ENCODE measurements around the gene EPSTI1.
"Not testable (repeated sequence)": the region's sequence is repeated elsewhere in the genome, so short reads cannot be mapped to it uniquely, and the experiment has no call there.

Gene EPSTI1, protein sequence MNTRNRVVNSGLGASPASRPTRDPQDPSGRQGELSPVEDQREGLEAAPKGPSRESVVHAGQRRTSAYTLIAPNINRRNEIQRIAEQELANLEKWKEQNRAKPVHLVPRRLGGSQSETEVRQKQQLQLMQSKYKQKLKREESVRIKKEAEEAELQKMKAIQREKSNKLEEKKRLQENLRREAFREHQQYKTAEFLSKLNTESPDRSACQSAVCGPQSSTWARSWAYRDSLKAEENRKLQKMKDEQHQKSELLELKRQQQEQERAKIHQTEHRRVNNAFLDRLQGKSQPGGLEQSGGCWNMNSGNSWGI

DNA sequence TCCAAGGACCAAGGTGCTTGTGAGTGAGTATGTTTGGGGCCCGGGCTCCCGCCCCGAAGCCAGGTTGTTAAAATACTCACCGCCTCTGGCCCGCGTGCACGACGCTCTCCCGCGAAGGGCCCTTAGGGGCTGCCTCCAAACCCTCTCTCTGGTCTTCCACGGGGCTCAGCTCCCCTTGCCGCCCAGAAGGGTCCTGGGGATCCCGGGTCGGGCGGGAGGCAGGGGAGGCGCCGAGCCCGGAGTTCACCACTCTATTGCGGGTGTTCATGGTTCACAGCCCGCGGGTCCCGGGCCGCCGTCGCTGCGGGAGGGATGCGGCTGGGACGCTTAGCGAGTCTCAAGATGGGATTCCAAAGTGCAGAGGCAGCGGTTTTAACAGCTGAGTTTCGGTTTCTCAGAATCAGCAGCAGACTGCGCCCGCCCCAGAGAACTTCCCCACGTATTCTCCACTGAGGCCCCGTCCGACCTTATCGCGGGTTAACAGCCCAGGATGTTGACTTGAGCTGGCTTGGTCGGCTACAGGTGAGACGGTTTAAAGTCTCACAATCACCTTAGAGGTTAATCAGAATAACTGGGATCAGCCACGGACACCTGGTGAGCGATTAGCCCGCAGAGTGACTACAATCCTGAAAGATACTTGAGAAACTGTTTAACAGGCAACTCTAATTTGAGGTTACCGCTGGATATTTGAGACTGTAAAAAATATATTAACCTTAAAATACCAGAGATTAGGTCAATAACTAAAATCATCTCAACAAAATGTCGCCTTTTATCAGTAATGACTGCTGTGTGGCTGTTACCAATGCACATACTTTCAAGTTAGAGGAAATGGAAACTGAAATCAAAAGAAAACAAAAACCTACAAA lies at the start of gene EPSTI1:
Gene EPSTI1 (minus strand): TSS at position 344 of the 866 bp plus-strand sequence. CDS start 76 bp downstream, at position 268.
- Histone ChIP-seq H3K9me3 (ENCODE audit: control insufficient read depth, insufficient read depth, low read depth, low read length) (no peaks in the 10 kb centered on the region), H3K27me3 (ENCODE audit: control insufficient read depth, insufficient read depth, low read length) (peaks cover 24% of the 10 kb centered on the region), H3K27ac (ENCODE audit: low read depth, low read length) (no peak within 1 kb of the TSS), H3K4me1 (ENCODE audit: control insufficient read depth, insufficient read depth, low read length) (peaks cover 2% of the 10 kb centered on the region), H3K4me3 (ENCODE audit: low read depth, low read length) (peak within 1 kb of the TSS; percentile 57), H3K9ac (ENCODE audit: low read length) (peak within 1 kb of the TSS; percentile 43), H3K36me3 (ENCODE audit: control insufficient read depth, insufficient read depth, low read length) (no peaks in the 10 kb centered on the region)

DNA sequence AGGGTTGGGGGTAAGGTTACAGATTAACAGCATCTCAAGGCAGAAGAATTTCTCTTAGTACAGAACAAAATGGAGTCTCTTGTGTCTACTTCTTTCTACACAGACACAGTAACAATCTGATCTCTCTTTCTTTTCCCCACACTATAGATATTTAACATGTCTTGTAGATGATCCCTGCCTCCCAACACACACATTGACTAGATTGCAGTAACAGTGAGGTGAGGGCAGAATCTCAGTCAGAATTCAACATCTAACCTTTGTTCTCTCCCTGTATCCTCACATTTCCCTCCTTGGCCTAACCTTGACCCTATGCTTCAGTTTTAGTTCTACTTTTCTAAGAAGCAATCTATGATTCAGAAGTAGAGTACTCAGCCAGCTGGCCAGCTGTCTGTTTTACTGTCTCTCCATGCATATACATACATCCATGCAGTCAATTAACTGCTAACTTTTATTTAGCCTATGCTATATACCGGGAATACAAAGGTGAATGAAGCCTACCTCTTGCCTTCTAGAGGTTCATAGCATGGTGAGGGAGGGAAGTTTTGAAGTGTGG lies 49.4 kb upstream of the EPSTI1 start:
- Histone ChIP-seq H3K36me3 (ENCODE audit: control insufficient read depth, insufficient read depth, low read length) (no peaks in the 10 kb centered on the region), H3K4me1 (ENCODE audit: control insufficient read depth, insufficient read depth, low read length) (peaks cover 21% of the 10 kb centered on the region), H3K9me3 (ENCODE audit: control insufficient read depth, insufficient read depth, low read depth, low read length) (peaks cover 3% of the 10 kb centered on the region; the same call in 1 of the 2 replicates), H3K27me3 (ENCODE audit: control insufficient read depth, insufficient read depth, low read length) (no peaks in the 10 kb centered on the region), H3K27ac (ENCODE audit: low read depth, low read length) (no peak overlapping the region), H3K9ac (ENCODE audit: low read length) (no peak overlapping the region), H3K4me3 (ENCODE audit: low read depth, low read length) (no peak overlapping the region)

DNA sequence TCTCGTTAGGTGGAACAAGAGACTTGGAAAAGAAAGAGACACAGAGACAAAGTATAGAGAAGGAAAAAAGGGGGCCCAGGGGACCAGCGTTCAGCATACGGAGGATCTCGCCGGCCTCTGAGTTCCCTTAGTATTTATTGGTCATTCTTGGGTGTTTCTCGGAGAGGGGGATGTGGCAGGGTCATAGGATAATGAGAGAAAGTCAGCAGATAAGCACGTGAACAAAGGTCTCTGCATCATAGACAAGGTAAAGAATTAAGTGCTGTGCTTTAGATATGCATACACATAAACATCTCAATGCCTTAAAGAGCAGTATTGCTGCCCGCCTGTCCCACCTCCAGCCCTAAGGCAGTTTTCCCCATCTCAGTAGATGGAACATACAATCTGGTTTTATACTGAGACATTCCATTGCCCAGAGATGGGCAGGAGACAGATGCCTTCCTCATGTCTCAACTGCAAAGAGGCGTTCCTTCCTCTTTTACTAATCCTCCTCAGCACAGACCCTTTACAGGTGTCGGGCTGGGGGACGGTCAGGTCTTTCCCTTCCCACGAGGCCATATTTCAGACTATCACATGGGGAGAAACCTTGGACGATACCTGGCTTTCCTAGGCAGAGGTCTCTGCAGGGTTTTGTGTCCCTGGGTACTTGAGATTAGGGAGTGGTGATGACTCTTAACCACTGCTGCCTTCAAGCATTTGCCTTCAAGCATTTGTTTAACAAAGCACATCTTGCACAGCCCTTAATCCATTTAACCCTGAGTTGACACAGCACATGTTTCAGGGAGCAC lies 48.7 kb upstream of the EPSTI1 start:
- not testable (repeated sequence) for H3K27ac ChIP-seq (ENCODE audit: low read depth, low read length); H3K36me3 ChIP-seq (ENCODE audit: control insufficient read depth, insufficient read depth, low read length); H3K9me3 ChIP-seq (ENCODE audit: control insufficient read depth, insufficient read depth, low read depth, low read length); H3K9ac ChIP-seq (ENCODE audit: low read length); H3K4me3 ChIP-seq (ENCODE audit: low read depth, low read length); H3K27me3 ChIP-seq (ENCODE audit: control insufficient read depth, insufficient read depth, low read length)
- H3K4me1 ChIP-seq (ENCODE audit: control insufficient read depth, insufficient read depth, low read length), result peaks cover 21% of the 10 kb centered on the region

DNA sequence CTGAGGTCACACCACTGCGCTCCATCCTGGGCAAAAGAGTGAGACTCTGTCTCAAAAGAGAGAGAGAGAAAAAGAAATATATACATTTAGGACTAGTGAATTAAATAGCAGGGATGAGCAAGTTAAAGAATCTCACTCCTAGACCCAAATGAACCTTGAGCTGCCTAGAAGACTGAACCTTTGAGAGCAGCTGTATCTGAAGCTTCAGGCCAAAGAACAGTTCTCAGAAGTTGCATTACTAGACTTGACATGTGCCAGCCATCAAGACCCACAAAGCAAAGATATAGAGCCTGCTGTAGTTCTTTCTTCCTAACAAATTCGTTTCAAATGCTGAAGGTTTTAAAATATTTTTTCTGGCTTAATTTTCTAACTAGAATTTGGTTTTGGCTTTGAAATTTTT lies 47.9 kb upstream of the EPSTI1 start:
- H3K9ac ChIP-seq (ENCODE audit: low read length), result no peak overlapping the region
- H3K4me1 ChIP-seq (ENCODE audit: control insufficient read depth, insufficient read depth, low read length), result peaks cover 21% of the 10 kb centered on the region
- no peaks in the 10 kb centered on the region for H3K27me3 ChIP-seq (ENCODE audit: control insufficient read depth, insufficient read depth, low read length)
- H3K27ac ChIP-seq (ENCODE audit: low read depth, low read length), result no peak overlapping the region
- H3K36me3 ChIP-seq (ENCODE audit: control insufficient read depth, insufficient read depth, low read length), result no peaks in the 10 kb centered on the region
- H3K9me3 ChIP-seq (ENCODE audit: control insufficient read depth, insufficient read depth, low read depth, low read length), result peaks cover 3% of the 10 kb centered on the region; the same call in 1 of the 2 replicates
- no peak overlapping the region for H3K4me3 ChIP-seq (ENCODE audit: low read depth, low read length)

DNA sequence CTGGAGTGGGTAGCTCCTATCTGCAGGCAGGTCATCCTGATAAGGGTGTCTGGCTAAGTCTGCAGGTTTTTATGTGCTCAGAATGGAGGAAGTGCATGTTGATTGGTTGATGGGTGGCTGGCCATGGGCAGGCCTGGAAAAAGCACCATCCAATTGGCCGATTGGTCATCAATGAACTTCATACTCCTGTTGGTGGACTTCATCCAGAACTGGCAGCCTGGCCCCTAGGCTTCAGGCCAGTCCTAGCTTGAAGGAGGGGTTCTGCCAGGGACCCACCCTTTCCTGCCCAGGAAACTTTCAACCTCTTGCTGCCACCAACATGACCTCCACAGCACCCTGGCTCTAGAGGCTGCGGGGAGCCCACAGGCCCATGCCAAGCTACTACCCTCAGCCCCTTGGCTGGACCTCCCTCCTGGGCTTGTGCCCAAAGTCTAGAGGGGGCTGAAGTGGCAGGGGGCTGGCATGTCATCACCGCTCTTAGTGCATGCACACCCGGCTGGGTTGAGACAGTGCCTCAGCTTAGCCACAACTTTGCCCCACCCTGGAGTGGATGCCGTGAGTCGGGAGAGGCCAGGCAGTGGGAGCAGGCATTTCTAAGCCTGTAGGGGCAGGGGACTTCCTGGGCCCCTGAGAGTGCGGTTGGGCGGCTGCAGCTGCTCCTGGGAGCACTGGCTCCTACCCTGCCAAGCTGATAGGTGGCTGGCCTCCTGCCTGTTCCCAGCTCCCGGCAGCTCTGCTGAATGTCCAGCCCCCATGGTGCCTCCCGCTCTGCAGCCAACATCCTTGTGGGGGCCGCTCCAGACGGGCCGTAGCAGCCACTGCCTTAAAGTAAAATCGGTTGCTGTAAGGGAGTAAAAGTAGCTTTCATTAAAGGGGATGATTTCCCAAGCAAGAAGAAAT lies 44.6 kb upstream of the EPSTI1 start:
- H3K9me3 ChIP-seq (ENCODE audit: control insufficient read depth, insufficient read depth, low read depth, low read length), result peaks cover 6% of the 10 kb centered on the region; the same call in 1 of the 2 replicates
- no peak overlapping the region for H3K27ac ChIP-seq (ENCODE audit: low read depth, low read length)
- H3K4me3 ChIP-seq (ENCODE audit: low read depth, low read length), result no peak overlapping the region
- no peaks in the 10 kb centered on the region for H3K27me3 ChIP-seq (ENCODE audit: control insufficient read depth, insufficient read depth, low read length)
- H3K9ac ChIP-seq (ENCODE audit: low read length), result no peak overlapping the region
- peaks cover 13% of the 10 kb centered on the region for H3K4me1 ChIP-seq (ENCODE audit: control insufficient read depth, insufficient read depth, low read length)
- H3K36me3 ChIP-seq (ENCODE audit: control insufficient read depth, insufficient read depth, low read length), result peaks cover 3% of the 10 kb centered on the region; the same call in 1 of the 2 replicates

DNA sequence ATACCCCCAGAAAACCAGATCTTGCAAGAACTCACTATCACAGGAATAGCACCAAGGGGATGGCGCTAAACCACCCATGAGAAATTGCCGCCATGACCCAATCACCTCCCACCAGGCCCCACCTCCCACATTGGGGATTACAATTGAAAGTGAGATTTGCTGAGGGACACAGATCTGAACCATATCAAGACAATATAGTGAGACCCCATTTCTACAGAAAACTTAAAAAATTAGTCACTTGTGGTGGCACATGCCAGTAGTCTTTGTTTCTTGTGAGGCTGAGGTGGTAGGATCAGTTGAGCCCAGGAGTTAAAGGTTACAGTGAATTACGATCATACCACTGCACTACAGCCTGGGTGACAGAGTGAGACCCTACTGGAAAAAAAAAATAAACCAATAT lies 41.0 kb upstream of the EPSTI1 start:
- Histone ChIP-seq H3K4me1 (ENCODE audit: control insufficient read depth, insufficient read depth, low read length) (no peaks in the 10 kb centered on the region), H3K27me3 (ENCODE audit: control insufficient read depth, insufficient read depth, low read length) (no peaks in the 10 kb centered on the region), H3K9me3 (ENCODE audit: control insufficient read depth, insufficient read depth, low read depth, low read length) (peaks cover 3% of the 10 kb centered on the region; the same call in 1 of the 2 replicates), H3K36me3 (ENCODE audit: control insufficient read depth, insufficient read depth, low read length) (peaks cover 3% of the 10 kb centered on the region; the same call in 1 of the 2 replicates), H3K4me3 (ENCODE audit: low read depth, low read length) (no peak overlapping the region), H3K9ac (ENCODE audit: low read length) (no peak overlapping the region), H3K27ac (ENCODE audit: low read depth, low read length) (no peak overlapping the region)

DNA sequence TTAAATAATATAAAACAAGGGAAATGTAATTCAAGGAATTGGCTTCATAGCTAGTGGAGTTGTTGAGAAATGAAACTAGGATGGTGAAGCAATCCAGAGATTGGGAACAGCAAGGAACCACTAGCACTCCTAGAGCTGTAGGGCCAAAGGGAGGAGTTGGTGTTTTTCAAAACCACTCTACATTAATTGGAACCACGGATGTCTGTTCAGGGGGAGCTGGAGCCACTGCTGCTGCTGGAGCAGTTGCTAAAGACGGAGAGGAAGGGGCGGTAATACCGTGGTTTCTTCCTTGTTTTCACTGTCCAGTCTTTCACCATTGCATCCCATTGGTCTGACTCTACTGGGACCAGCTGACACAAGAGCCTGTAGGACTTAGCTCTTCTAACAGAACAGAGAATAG lies 39.8 kb upstream of the EPSTI1 start:
- no peak overlapping the region for H3K4me3 ChIP-seq (ENCODE audit: low read depth, low read length)
- no peak overlapping the region for H3K27ac ChIP-seq (ENCODE audit: low read depth, low read length)
- H3K9me3 ChIP-seq (ENCODE audit: control insufficient read depth, insufficient read depth, low read depth, low read length), result peaks cover 3% of the 10 kb centered on the region; the same call in 1 of the 2 replicates
- no peak overlapping the region for H3K9ac ChIP-seq (ENCODE audit: low read length)
- no peaks in the 10 kb centered on the region for H3K4me1 ChIP-seq (ENCODE audit: control insufficient read depth, insufficient read depth, low read length)
- H3K36me3 ChIP-seq (ENCODE audit: control insufficient read depth, insufficient read depth, low read length), result peaks cover 3% of the 10 kb centered on the region; the same call in 1 of the 2 replicates
- H3K27me3 ChIP-seq (ENCODE audit: control insufficient read depth, insufficient read depth, low read length), result no peaks in the 10 kb centered on the region

DNA sequence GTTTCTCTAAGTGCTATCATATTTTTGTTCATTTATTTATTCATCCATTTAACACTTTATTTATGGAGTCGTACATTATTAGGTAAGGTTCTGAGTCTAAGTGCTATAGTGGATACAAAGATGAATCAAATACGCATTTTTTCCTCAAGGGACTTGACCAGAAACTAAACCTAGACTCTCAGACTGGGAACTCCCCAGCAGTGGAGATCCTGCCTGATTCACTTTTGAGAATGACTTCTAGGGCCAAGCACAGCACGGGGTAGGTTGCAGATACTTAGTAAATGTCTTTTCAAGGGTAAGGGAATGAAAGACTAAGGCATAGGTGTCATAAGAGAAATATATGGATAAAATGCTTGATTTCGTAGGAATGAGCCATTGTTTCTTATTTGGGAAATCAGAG lies 38.5 kb upstream of the EPSTI1 start:
- H3K9ac ChIP-seq (ENCODE audit: low read length), result no peak overlapping the region
- H3K4me1 ChIP-seq (ENCODE audit: control insufficient read depth, insufficient read depth, low read length), result no peaks in the 10 kb centered on the region
- H3K4me3 ChIP-seq (ENCODE audit: low read depth, low read length), result no peak overlapping the region
- no peaks in the 10 kb centered on the region for H3K27me3 ChIP-seq (ENCODE audit: control insufficient read depth, insufficient read depth, low read length)
- H3K9me3 ChIP-seq (ENCODE audit: control insufficient read depth, insufficient read depth, low read depth, low read length), result peaks cover 3% of the 10 kb centered on the region; the same call in 1 of the 2 replicates
- H3K27ac ChIP-seq (ENCODE audit: low read depth, low read length), result no peak overlapping the region
- H3K36me3 ChIP-seq (ENCODE audit: control insufficient read depth, insufficient read depth, low read length), result peaks cover 3% of the 10 kb centered on the region; the same call in 1 of the 2 replicates

DNA sequence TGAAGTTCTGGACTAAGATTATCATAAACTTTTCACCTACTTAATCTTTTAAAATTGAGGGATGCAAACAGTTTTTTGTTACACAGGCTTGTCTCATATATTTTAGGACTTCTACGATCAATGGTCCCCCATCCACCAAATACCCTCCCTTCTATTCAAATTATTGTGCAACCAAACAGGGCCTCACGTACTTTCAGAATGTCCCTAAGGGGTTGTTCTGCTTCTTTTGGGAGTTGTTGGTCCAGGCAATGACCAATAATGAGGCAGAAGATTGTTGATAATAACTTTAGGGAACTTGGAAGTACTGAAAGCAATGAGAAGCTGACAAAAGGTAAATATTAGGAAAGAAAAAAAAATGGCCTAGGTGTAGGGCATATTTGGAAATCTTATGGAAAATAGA lies 34.2 kb upstream of the EPSTI1 start:
- Histone ChIP-seq H3K4me3 (ENCODE audit: low read depth, low read length) (no peak overlapping the region), H3K4me1 (ENCODE audit: control insufficient read depth, insufficient read depth, low read length) (no peaks in the 10 kb centered on the region)

More for the DNA sequence above, 34.2 kb upstream of the EPSTI1 start:
- no peaks in the 10 kb centered on the region for H3K27me3 ChIP-seq (ENCODE audit: control insufficient read depth, insufficient read depth, low read length)
- no peaks in the 10 kb centered on the region for H3K36me3 ChIP-seq (ENCODE audit: control insufficient read depth, insufficient read depth, low read length)
- H3K9ac ChIP-seq (ENCODE audit: low read length), result no peak overlapping the region
- no peaks in the 10 kb centered on the region for H3K9me3 ChIP-seq (ENCODE audit: control insufficient read depth, insufficient read depth, low read depth, low read length)
- no peak overlapping the region for H3K27ac ChIP-seq (ENCODE audit: low read depth, low read length)
